ENCODE measurements around the gene ANKRD55.

GRCh38 chr5:56144211-56144610, 88.9 kb downstream of the ANKRD55 start:
- TF ChIP-seq, protein P1, sequence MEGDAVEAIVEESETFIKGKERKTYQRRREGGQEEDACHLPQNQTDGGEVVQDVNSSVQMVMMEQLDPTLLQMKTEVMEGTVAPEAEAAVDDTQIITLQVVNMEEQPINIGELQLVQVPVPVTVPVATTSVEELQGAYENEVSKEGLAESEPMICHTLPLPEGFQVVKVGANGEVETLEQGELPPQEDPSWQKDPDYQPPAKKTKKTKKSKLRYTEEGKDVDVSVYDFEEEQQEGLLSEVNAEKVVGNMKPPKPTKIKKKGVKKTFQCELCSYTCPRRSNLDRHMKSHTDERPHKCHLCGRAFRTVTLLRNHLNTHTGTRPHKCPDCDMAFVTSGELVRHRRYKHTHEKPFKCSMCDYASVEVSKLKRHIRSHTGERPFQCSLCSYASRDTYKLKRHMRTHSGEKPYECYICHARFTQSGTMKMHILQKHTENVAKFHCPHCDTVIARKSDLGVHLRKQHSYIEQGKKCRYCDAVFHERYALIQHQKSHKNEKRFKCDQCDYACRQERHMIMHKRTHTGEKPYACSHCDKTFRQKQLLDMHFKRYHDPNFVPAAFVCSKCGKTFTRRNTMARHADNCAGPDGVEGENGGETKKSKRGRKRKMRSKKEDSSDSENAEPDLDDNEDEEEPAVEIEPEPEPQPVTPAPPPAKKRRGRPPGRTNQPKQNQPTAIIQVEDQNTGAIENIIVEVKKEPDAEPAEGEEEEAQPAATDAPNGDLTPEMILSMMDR (IDR thresholded peaks at IDR 0.05) = no peak
- TF ChIP-seq POLR2A (IDR thresholded peaks at IDR 0.05) (no peak), EP300 (IDR thresholded peaks at IDR 0.05) (no peak), POLR2AphosphoS5 (IDR thresholded peaks at IDR 0.05) (no peak)

All from sigmoid colon (tissue), 4 donors.